Smooth muscle cell (in vitro differentiated cells): ENCODE results near the gene ASB18. TPM values are rescaled to one million over a fixed set of nuclear protein-coding genes. Genes with fewer than 3 reads are reported as not detected.

Source experiments
- DNase-seq: peaks from one replicate; lab custom pipeline; 2025; ENCODE audit not compliant: unreplicated experiment; lab: John Stamatoyannopoulos, UW
- H2AFZ ChIP-seq: fragments of 200-600 bp; sonication (generic); 2 replicates; pipeline ENCODE4 v1.6.0; 2016; ENCODE audit warnings: antibody characterized with exemption, low read depth, mild to moderate bottlenecking
- H3F3A ChIP-seq: fragments of 200-600 bp; sonication (generic); 2 replicates; pipeline ENCODE4 v1.6.0; 2017; ENCODE audit warnings: antibody characterized with exemption, low read depth
- H3K27ac ChIP-seq: fragments of 200-600 bp; sonication (generic); 2 replicates; pipeline ENCODE4 v1.5.1; 2016; ENCODE audit warnings: low read depth, mild to moderate bottlenecking
- H3K27me3 ChIP-seq: fragments of 200-600 bp; sonication (generic); 2 replicates; pipeline ENCODE4 v1.6.1; 2016; ENCODE audit warnings: low read depth, mild to moderate bottlenecking
- H3K36me3 ChIP-seq: fragments of 200-600 bp; sonication (generic); 2 replicates; pipeline ENCODE4 v1.5.1; 2016; ENCODE audit warnings: low read depth
- H3K4me1 ChIP-seq: fragments of 200-600 bp; sonication (generic); 2 replicates; pipeline ENCODE4 v1.5.1; 2016; ENCODE audit warnings: low read depth
- H3K4me2 ChIP-seq: fragments of 200-600 bp; sonication (generic); 2 replicates; pipeline ENCODE4 v1.6.0; 2016; ENCODE audit warnings: mild to moderate bottlenecking
- H3K4me3 ChIP-seq: fragments of 200-600 bp; sonication (generic); 2 replicates; pipeline ENCODE4 v1.5.1; 2016; ENCODE audit warnings: mild to moderate bottlenecking
- H3K79me2 ChIP-seq: fragments of 200-600 bp; sonication (generic); 2 replicates; pipeline ENCODE4 v1.6.0; 2016; ENCODE audit warnings: low read depth, mild to moderate bottlenecking
- H3K9ac ChIP-seq: fragments of 200-600 bp; sonication (generic); 2 replicates; pipeline ENCODE4 v1.6.0; 2016; ENCODE audit warnings: low read depth
- H3K9me3 ChIP-seq: fragments of 200-600 bp; sonication (generic); replicated peaks from 2 replicates; pipeline ENCODE4 v1.5.1; 2016; ENCODE audit warnings: low read depth
- H4K20me1 ChIP-seq: fragments of 200-600 bp; sonication (generic); 2 replicates; pipeline ENCODE4 v1.6.0; 2016; ENCODE audit warnings: low read depth
- WGBS: methylation state at CpG from one replicate; pipeline ENCODE4 v1.1.7; 2016; ENCODE audit warnings: low lambda C conversion rate; 5-methylcytosine and 5-hydroxymethylcytosine counted together
- polyA plus RNA-seq: library from polyadenylated mRNA; unstranded; fragments of >200 nt; fragmentation: Nextera tagmentation; extraction: Ambion mirVana; gene quantifications from 2 replicates; pipeline ENCODE4 v1.2.1, GENCODE V29; 2016
- total RNA-seq: library from RNA; depleted of rRNA; stranded (reverse); fragments of >200 nt; gene quantifications from 2 replicates; pipeline ENCODE4 v1.2.3, GENCODE V29; 2014
- TF ChIP-seq, protein P1 (sequence below): fragments of 200-600 bp; sonication (generic); IDR thresholded peaks from 2 replicates; pipeline ENCODE4 v1.5.1; 2017; ENCODE audit warnings: borderline replicate concordance, mild to moderate bottlenecking, antibody characterized with exemption; ENCODE audit not compliant: insufficient read depth, poor library complexity, severe bottlenecking

The ASB18 gene
- total and polyA plus RNA-seq, 2 experiments from 2014 or later, result 0.05 TPM; not detected in 1

DNA sequence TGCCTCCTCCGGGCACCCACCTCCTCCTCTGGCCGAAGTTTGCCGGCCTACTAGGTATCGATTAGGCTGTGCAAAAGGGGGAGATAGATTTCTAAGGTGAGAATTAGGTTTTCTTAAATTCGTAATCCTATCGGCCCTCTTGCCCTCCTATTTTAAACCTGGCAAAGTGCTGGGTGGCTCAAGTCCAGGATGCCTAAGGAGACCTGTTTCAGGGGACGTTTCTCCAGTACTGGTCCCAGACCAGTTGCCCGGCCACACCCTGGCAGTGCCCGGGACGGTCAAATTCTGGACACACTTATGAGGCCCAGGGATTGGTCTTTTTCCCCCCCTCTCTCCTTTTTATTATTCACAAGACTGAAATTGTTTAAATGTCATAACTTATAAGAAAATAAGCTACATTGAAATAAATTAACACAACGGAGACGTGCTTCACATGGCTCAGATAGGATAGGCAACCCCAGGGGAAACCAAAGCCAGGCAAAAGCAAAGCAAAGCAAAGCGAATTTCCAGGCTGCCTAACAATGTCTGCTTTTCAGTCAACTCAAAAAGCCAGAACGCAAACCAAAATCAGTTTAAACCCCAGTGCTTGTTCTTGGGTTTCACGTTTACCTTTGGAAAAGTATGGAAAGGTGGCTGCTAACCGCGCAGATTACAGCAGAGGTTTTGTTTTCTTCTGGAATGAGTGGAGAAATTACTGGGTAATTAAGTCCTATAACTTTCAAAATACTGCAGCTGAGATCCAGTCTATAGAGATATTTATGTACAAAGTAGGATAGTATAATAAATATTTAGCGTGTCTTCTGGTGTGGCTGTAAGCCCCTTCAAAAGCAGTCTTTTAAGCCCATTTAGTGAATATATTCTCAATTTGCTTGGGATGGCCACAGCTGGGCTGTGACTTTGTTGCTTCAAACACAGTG, 99.0 kb downstream of the ASB18 start:
- peak overlapping the region; percentile 81 for H2AFZ ChIP-seq
- no peak overlapping the region for H3K9ac ChIP-seq
- H3K4me2 ChIP-seq, result peak overlapping the region; percentile 97
- H3K4me1 ChIP-seq, result peaks cover 36% of the 10 kb centered on the region
- H3K27me3 ChIP-seq, result peaks cover 100% of the 10 kb centered on the region
- no peaks in the 10 kb centered on the region for H3K9me3 ChIP-seq
- H3K27ac ChIP-seq, result no peak overlapping the region
- no peaks in the 10 kb centered on the region for H4K20me1 ChIP-seq
- WGBS, result 40% methylated on average over 18 of the region's 18 CpGs
- no peak for DNase-seq
- H3K4me3 ChIP-seq, result peak overlapping the region; percentile 54
- H3K79me2 ChIP-seq, result no peaks in the 10 kb centered on the region
- H3F3A ChIP-seq, result no peaks in the 10 kb centered on the region
- TF ChIP-seq, protein P1, sequence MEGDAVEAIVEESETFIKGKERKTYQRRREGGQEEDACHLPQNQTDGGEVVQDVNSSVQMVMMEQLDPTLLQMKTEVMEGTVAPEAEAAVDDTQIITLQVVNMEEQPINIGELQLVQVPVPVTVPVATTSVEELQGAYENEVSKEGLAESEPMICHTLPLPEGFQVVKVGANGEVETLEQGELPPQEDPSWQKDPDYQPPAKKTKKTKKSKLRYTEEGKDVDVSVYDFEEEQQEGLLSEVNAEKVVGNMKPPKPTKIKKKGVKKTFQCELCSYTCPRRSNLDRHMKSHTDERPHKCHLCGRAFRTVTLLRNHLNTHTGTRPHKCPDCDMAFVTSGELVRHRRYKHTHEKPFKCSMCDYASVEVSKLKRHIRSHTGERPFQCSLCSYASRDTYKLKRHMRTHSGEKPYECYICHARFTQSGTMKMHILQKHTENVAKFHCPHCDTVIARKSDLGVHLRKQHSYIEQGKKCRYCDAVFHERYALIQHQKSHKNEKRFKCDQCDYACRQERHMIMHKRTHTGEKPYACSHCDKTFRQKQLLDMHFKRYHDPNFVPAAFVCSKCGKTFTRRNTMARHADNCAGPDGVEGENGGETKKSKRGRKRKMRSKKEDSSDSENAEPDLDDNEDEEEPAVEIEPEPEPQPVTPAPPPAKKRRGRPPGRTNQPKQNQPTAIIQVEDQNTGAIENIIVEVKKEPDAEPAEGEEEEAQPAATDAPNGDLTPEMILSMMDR, result no peak
- no peaks in the 10 kb centered on the region for H3K36me3 ChIP-seq

GRCh38 chr2:236164201-236164924, 99.8 kb downstream of the ASB18 start:
- H2AFZ ChIP-seq, result peak overlapping the region; percentile 81
- H3K27ac ChIP-seq, result no peak overlapping the region
- TF ChIP-seq, protein P1, result no peak
- peak overlapping the region; percentile 54 for H3K4me3 ChIP-seq
- no peaks in the 10 kb centered on the region for H3K79me2 ChIP-seq
- DNase-seq, result no peak
- H3K4me2 ChIP-seq, result peak overlapping the region; percentile 97
- WGBS, result 2% methylated on average over 48 of the region's 67 CpGs
- no peaks in the 10 kb centered on the region for H3F3A ChIP-seq
- no peaks in the 10 kb centered on the region for H3K36me3 ChIP-seq
- H3K4me1 ChIP-seq, result peaks cover 35% of the 10 kb centered on the region
- no peak overlapping the region for H3K9ac ChIP-seq
- no peaks in the 10 kb centered on the region for H4K20me1 ChIP-seq
- peaks cover 100% of the 10 kb centered on the region for H3K27me3 ChIP-seq
- H3K9me3 ChIP-seq, result no peaks in the 10 kb centered on the region

DNA sequence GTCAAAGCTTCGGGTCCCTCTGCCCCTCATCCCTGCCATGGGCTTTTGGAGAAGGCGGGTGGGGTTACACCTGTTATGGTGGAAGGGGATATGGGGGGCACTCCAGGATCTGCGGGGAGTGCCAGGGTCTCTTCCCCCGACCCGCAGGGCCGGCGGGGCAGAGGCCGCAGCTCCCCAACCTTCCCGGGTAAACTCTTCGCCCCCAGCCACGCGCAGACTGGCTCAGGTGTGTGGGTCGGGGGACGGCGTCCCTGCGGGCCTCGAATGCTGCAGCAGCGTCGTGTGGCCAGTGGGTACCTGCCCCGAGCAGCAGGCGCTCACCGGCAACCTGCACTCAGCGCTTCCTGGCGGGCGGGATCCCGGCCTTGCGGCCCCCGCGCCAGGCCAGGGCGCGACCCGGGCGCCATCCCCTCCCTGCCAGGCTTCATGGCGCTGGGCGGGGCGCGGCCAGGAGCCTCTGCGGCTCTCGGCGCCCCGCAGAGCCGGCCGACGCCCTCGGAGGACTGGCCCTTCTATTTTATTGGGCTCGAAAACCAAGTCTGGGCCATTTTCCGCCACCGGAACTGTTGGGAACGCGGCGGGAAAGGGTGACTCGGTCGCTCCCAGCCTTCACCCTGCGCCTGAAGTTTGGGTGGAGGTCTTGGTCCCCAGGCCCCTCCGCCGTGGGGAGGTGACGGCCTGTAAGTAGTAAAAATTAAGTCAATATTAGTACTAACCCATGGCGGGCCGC, 100.6 kb downstream of the ASB18 start:
- 10% methylated on average over 52 of the region's 59 CpGs for WGBS
- Histone ChIP-seq H3K9me3 (no peaks in the 10 kb centered on the region), H3K4me3 (peak overlapping the region; percentile 54), H3K36me3 (no peaks in the 10 kb centered on the region), H3K27me3 (peaks cover 100% of the 10 kb centered on the region), H3K4me1 (peaks cover 34% of the 10 kb centered on the region), H3K4me2 (peak overlapping the region; percentile 97), H2AFZ (peak overlapping the region; percentile 81), H3K79me2 (no peaks in the 10 kb centered on the region), H3K9ac (no peak overlapping the region), H4K20me1 (no peaks in the 10 kb centered on the region), H3F3A (no peaks in the 10 kb centered on the region), H3K27ac (no peak overlapping the region)
- DNase-seq, result no peak
- TF ChIP-seq, protein P1, result no peak
